Measurements from ENCODE around the gene GALNTL6.
A peak's percentile ranks its signal among the peaks of the same experiment; 100 is the strongest.
"Not testable (repeated sequence)": the region's sequence is repeated elsewhere in the genome, so short reads cannot be mapped to it uniquely, and the experiment has no call there.

GALNTL6 gene

DNA sequence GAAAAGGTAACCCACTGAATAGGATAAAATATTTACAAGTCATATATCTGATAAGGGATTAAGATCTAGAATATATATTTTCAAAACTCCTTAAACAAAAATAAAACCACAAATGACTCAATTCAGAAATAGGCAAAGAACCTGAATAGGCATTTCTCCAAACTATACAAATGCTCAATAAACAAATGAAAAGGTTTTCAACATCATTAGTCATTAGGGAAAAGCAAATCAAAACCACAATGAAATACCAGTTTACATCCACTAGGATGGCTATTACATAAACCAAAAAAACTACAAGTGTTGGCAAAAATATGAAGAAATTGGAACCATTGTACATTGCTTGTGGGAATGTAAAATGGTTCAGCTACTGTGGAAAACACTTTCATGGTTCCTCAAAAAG, 1188.4 kb downstream of the GALNTL6 start:
- DNase-seq = peak; percentile 78

DNA sequence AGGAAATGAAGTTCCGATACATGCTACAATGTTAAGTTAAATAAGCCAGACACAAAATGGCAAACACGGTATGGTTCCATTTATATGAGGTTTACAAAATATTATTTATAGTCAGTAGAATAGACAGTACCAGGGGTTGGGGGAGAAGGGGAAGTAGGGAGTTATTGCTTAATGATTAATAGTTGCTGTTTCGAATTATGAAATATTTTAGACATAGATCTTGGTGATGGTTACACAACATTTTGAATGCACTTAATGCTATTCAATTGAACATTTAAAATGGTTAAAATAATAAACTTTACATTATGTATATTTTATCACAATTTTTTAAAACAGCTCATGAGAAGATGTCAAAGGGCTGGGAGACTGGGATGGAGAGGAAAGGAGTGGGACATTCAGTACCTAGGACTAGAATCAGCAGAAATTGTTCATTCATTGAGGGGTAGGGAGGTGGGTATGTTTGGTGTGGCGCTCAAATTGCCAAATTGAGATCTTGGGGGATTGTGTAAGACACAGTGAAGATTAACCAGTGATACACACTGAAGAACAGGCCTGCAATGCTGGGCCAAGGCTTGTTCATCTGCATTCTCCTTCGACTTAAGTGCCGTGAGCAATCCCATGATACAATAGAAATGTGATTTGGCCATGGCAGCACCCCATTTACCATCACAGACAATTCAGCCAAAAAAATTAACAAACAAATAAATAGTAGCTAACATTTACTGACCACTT, 1189.8 kb downstream of the GALNTL6 start:
- DNase-seq = no peak

DNA sequence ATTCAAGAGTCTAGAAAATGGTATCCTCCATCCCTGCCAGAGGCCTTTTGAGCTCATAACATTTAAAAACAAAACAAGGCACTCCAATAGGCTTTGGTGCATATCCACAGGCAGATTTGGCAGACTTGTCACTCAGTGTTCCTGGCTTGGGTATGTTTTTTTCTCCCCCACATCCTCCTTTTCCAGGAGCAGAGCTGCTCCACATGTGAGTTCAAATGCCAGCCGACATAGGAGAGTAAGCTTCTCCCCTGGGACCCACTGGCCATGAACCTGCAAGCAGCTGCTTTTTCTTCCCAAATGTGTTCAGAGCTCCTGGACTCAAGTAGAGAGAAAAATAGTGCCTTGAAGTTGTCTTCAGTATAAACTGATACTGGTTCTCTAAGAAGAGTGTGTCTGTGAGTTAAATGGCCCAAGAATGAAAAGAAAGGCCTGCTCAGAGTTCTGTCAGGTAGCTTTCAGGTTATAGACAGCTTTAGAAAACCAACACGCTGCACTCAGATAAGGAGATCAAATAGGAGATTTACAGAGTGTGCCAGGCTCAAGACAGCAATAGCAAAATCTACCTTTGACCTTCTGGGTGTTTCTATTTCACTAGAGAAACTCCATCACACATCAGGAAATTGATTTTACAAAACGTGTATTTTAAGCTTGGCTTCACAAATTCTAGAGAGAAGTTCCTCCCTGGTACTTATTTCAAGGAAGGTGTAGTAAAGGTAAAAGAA, 1192.9 kb downstream of the GALNTL6 start:
- DNase-seq = no peak

DNA sequence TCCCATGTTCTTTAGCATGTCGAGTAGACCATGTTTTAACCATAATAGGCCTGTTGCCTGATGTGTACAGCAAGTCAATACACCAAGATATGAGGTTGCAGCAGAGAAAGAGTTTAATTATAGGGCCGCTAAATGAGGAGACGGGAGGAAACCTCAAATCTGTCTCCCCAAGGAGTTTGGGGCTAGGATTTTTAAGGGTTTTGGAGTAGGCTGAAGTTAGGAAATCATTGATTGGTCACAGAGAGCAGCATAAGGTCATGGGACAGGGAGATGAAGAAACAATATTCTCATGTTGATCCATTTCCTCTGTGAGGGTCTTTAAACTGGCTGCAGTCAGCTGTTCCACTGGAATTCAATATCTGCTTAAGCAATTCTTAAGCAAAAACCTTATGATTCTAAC, 1195.2 kb downstream of the GALNTL6 start:
- DNase-seq = no peak

DNA sequence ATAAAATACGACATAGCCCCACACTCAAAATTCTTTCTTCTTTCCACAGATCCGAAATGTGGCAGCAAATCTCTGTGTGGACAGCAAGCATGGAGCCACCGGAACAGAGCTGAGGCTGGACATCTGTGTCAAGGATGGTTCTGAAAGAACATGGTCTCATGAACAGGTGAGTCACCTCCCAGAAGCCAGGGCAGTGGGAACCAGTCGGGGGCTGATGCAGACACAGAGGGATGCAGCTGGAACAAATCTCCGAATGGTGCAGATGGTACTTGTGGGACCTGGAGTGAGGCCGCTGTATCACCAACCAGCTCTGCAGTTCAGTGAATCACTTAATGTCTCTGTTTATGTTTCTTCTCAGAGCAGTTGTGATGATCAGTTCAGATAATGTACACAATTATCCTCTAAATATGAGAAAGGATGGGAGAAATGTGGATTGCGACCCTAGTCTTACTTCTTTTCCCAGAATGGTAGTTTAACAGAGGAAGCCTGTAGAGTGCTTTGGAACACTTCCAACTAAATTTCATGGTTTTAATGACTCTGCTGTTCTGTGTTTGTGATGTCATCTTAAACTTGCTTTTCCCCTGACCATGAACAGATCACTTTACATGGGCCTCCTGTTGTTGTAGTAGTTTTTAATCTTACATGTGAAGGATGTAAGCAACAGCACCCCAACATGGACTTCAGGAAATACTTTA, 1196.1 kb downstream of the GALNTL6 start:
- no peak for DNase-seq

DNA sequence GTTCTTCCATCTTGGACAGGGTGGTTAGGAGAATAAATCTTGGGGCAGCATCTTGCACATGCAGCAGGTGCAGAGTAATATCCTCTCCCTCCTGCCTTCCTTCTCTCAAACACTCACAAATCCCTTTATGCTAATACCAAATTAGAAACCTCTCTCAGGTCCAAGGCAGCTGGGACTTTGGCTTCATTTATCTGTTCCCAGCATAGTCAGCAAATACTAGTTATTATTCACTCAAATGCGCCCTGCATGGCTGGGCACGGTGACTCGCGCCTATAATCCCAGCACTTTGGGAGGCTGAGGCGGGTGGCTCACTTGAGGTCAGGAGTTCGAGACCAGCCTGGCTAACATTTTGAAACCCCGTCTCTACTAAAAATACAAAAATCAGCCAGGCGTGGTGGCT, 1199.4 kb downstream of the GALNTL6 start:
- DNase-seq = no peak

DNA sequence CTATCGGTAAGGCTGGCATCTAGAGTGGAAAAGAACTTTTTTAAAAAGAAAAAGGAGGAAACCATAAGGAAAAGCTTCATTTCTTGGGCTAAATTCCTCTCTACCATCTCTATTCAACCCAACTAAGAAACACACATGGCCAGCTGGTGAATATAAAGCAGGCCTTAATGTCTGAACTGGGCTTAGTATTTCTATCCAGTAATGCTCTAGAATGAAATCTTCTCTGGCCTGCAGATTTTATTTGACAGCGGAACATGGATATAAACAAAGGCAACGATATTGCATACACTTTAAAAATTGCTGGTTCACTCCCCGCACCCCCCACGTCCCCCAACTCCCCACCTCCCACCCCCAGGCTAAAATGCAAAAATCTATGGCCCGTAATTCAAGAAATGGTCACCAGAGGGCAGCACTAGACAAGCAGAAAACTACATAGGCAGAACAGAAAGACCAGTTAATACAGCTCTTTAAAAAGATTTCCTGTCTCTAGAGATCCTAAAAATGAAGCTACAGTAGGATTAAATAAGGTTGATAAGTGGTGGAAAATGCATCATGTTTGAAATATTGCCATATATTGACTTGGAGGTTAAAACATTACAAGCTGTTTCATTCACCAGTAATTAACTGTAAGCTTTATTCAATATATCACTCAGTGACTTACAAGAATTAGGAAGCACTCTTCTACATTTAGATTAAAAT, 1200.2 kb downstream of the GALNTL6 start:
- peak; percentile 28 for DNase-seq

DNA sequence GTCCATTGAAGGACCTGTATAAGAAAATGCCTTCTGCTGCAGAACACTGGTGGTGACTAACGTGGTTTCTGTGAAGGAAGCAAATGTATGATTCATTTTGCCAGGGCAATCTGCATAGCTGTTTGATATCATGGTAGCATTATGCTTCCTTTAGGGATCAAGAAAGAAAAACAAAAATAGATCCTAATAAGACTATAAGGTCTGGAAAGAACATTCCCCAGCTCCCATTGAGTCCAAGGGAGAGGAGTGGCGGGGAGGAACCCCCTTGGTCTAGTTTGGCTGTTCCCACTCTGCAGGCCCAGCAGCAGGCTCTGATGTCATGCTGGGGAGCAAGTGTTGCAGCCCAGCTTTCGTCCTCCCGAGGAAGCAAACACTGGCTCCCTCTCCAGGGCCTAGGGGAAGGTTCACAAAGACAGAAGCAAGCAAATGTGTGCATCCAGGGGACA, 1200.9 kb downstream of the GALNTL6 start:
- DNase-seq = peak; percentile 62

DNA sequence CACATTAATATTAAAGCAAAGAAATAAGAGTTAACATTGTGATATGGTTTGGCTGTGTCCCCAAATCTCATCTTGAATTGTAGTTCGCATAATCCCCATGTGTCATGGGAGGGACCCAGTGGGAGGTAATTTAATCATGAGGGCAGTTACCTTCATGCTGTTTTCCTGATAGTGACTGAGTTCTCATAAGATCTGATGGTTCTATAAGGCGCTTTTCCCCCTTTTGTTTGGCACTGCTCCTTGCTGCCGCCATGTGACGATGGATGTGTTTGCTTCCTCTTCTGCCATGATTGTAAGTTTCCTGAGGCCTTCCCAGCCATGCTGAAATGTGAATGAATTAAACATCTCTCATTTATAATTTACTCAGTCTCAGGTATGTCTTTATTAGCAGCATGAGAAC, 1201.6 kb downstream of the GALNTL6 start:
- DNase-seq = no peak

DNA sequence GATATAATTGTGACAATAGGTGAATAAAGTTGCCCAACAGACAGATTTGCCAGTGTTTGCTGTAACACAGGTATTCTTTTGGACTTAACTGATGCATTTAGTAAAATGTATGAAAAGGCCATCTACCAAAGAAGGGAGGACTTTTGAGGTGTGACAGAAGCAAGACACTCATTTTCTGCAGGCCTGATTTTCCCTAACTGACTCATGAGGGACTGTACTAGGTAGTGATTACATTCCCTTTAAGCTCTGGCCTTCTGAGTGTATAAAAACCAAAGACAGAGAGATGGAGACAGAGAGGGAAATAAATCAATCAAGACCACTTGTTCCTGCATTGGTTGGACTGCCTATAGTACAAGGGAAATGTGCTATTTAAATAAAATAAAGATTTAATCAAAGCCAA, 1204.6 kb downstream of the GALNTL6 start:
- no peak for DNase-seq

DNA sequence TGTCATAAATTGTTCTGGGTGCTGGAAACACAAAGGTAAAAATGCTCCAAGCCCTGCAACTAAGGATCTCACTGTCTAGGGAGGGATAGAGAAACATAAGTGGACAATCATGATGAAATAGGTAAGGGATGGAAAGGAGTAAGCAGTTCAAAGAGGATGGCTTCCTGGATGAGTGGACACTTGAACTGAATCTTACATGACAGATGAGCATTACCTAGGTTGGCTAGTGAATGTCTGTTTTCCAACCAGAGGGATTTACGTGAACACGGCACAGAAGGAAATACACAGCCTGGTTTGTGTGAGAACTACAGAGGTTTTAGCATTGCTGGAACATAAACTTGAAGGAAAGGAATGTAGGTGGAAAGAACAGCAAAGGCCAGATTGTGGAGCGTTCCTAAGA, 1205.2 kb downstream of the GALNTL6 start:
- no peak for DNase-seq

DNA sequence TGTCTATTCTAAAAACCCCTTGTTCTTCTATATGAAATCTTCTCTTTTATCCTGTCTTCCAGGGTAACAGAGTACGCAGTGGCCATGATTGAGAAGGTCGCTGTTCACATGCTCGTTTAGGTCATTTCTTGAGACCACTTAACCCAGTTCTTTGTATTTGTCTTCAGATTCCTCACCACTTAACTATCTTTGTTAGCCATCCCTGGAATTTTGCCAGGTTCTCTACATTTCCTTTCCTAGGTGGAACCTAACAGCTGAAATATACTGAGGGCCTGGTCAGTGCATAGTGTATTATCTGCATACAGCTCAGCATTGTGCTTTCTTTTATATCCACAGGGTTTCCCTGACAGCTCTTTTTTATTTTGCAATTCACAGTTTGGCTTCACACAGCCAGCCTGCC, 1206.5 kb downstream of the GALNTL6 start:
- DNase-seq = no peak

DNA sequence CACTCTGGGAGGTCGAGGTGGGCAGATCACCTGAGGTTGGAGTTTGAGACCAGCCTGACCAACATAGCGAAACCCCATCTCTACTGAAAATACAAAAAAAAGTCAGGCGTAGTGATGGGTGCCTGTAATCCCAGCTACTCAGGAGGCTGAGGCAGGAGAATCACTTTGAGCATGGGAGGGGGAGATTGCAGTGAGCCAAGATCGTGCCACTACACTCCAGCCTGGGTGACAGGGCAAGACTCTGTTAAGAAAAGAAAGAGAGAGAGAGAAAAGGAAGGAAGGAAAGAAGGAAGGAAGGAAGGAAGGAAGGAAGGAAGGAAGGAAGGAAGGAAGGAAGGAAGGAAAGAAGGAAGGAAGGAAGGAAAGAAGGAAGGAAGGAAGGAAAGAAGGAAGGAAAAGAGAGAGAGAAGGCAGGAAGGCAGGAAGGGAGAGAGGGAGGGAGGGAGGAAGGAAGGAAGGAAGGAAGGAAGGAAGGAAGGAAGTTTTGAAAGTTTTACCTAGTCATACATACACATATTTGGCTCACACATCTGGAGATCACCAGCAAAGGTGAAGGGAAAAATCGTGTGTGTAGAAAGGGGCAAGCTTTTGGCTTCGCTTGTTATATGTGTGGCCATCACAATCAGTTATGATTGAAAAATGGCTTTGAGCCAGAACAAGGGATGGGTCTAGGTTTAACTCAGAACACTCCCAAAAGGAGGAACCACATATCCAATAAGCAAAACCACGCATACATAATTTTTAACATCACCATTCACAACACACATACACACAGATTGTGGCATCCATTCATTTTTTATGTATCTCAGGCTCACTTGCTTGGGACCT, 1208.8 kb downstream of the GALNTL6 start:
- DNase-seq = not testable (repeated sequence)

DNA sequence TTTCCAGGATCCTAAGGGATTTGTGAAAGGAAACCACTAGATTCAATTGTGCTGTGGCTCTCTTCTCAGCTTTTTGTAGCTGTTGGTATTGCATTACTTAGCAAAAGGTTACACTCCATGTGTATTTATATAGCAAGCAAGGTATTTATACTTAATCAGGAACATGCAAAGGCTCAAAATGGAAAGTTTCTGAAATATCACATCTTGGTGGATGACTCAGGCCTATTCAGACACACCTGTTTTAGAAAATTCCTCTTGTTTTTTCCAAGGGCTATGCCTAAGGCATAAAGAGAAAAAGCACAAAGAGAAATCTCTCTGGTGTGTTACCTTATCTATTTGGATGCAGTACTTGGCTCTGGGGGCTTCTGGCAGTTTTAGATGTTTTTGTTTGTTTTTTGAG, 1211.0 kb downstream of the GALNTL6 start:
- no peak for DNase-seq

DNA sequence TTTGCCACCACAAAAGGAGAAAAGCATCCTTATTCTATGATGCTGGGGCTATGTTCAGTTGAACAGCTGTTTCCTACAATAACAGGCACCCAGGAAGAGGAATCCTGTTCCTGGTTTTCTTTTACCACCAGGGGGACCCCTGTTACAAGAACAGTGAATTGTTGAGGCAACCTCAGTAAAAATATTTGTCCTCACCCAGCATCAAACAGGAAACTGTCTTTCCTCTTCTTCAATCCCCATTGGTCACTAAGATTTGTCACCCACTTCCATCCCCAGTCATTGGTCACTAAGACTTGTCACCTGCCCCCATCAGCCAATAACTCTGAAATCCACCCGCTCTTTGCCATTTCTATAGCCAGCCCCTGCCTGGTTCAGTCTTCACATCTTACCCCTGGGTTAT, 1211.9 kb downstream of the GALNTL6 start:
- peak; percentile 61 for DNase-seq

DNA sequence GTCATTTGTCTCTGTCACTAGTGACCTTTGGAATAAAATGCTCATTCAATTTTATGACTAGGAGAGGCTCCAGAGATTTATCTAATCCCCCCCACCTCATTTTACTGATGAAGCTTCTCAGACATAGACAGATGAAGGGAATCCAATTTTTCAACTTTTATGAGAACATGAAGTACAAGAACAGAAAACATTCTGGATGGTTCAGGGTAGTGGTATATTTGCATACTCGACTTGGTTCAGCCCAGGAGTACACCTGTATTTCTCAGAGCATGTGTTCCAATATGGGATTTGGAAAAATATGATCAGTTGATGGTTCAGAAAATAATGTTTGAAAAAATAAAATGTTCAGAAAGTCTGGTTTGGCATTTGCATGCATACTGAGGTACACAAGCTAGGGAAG, 1224.0 kb downstream of the GALNTL6 start:
- DNase-seq = no peak

DNA sequence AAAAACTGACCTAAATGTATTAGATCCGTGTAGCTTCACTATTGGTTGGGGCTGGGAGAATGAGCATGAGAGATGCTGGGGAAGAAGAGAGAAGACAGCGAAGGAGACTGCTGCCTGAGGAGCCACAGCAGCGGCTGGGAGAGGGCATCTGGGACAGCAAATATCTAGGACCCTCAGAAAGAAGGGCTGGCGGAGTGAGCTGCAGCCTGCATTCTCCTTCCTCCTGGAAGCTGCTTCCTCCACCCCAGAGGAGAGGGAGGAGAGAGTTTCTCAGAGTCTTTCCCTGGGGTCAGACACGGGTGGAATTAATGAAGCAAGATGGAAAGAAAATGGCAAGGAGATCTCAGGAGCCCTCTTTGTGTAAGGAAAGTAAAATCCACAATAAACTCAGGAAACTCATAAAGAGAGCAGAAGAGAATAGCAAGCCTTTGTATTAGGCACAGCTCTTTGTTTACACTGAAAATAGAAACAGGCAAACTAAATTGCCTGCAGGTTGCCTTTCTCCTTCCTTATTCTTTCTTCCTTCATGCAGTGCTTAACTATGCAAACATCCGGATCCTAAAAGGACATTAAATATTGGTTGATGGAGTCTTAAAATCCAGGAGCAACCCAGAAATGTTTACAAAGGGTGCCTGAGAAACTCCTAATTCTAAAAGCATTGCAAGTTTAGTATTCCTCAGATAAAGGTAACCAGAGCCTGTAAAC, 1225.1 kb downstream of the GALNTL6 start:
- no peak for DNase-seq

DNA sequence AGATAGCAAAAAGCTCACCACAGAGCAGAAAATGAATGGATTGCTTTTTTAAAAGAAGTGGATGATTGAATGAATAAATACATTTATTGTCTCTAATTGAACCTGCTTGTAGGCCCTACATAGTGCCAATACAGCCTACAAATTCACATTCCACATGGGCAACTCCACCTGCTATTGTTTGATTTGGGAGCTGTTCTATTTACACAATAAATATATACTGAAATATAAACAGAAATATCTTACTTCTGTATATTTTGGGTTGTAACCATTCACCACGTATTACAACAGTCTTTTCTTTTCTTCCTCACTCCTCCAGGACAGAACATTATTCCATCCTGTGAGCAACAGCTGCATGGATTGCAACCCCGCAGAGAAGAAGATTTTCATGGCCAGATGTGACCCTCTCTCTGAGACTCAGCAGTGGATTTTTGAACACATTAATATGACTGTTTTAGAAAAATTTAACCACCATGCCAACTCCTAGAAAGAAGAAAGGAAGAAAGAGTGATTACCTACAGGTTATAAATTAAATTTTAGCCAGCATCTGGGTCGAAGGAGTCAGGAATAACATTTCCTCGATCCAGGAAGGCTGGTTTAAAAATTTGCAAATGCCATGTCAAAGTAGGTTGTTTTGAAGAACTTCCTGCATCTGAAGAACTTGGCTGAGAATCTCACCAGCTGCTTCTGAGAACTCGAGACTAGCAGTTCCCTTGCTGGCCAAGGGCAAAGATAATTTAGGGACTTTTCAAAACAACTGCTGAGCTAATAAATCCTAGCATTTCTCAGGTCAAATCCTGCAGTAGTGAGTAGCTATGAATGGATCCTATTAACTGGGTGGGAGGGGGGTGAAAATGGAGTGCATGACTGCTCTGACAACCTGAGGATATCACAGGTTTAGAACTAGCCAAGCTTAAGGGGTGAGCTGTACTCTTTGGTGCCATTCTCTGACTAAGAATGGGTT, 1226.7 kb downstream of the GALNTL6 start:
- DNase-seq = no peak

DNA sequence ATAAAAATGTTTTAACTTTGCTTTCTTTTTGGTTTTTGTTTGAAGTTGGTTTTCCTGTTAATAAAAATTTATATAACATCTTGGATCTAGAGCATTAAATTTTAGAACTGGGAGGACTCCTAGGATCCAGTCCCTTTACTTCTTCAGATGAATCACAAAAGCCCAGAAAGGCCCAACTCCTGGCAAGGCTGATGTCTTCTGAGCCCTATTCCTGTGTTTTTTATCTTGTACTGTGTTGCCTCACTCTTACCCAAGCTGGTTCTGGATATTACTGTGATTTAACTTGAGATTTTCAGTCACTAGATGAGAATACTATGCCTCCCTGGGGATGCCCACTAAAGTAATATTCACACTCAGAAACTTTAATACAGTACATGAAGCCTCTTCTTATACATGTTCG, 1228.3 kb downstream of the GALNTL6 start:
- DNase-seq = no peak

DNA sequence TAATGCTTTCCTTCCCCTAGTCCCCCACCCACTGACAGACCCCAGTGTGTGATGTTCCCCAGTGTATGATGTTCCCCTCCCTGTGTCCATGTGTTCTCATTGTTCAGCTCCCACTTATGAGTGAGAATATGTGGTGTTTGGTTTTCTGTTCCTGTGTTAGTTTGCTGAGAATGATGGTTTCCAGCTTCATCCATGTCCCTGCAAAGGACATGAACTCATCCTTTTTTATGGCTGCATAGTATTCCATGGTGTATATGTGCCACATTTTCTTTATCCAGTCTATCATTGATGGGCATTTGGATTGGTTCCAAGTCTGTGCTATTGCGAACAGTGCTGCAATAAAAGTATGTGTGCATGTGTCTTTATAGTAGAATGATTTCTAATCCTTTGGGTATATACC, 1228.9 kb downstream of the GALNTL6 start:
- not testable (repeated sequence) for DNase-seq

DNA sequence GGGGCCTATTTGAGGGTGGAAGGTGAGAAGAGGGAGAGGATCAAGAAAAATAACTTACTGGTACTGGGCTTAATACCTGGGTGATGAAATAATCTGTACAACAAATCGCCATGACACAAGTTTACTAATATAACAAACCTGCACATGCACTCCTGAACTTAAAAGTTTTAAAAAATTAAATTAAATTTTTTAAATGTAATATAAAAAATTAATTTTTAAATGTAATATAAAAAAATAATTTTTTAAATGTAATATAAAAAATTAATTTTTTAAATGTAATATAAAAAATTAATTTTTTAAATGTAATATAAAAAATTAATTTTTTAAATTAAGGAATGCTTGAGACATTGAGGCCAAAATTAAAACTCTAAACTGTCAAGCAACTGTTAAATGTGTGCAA, 1231.1 kb downstream of the GALNTL6 start:
- no peak for DNase-seq

Data from HCEC 1CT (cell line).